H9 (cell line): ENCODE results near the gene AANAT. TPM values are rescaled to one million over a fixed set of nuclear protein-coding genes. Genes with fewer than 3 reads are reported as not detected.

Experiments
- DNase-seq: peaks from one replicate; pipeline ENCODE4 v3.0.0-alpha.2; 2017
- H2AFZ ChIP-seq: one replicate; pipeline ENCODE4 v1.6.1; 2013; ENCODE audit warnings: mild to moderate bottlenecking, low read length, control low read depth, moderate library complexity
- H2AK5ac ChIP-seq: 2 replicates; pipeline ENCODE4 v1.6.1; 2013; ENCODE audit warnings: low read length, control low read depth, mixed read lengths; ENCODE audit not compliant: insufficient read length
- H2BK120ac ChIP-seq: one replicate; pipeline ENCODE4 v1.6.1; 2013; ENCODE audit warnings: low read depth, mild to moderate bottlenecking, low read length, control low read depth, inconsistent platforms; ENCODE audit not compliant: poor library complexity, severe bottlenecking
- H2BK12ac ChIP-seq: 2 replicates; pipeline ENCODE4 v1.6.1; 2013; ENCODE audit warnings: low read length, control low read depth, mixed read lengths, low read depth; ENCODE audit not compliant: insufficient read length
- H2BK15ac ChIP-seq: 2 replicates; pipeline ENCODE4 v1.6.1; 2013; ENCODE audit warnings: low read depth, low read length, control low read depth
- H2BK20ac ChIP-seq: one replicate; pipeline ENCODE4 v1.6.1; 2013; ENCODE audit warnings: low read depth, mild to moderate bottlenecking, low read length, control low read depth, inconsistent platforms; ENCODE audit not compliant: poor library complexity, severe bottlenecking
- H2BK5ac ChIP-seq: 2 replicates; pipeline ENCODE4 v1.6.1; 2013; ENCODE audit warnings: low read length, control low read depth, mixed read lengths; ENCODE audit not compliant: insufficient read length
- H3K14ac ChIP-seq: 2 replicates; pipeline ENCODE4 v1.6.1; 2013; ENCODE audit warnings: low read length, control low read depth; ENCODE audit not compliant: insufficient read depth
- H3K18ac ChIP-seq: 2 replicates; pipeline ENCODE4 v1.6.1; 2013; ENCODE audit warnings: low read depth, mild to moderate bottlenecking, mixed read lengths, low read length, control low read depth; ENCODE audit not compliant: insufficient read length
- H3K23ac ChIP-seq: 2 replicates; pipeline ENCODE4 v1.6.1; 2013; ENCODE audit warnings: low read length, control low read depth, mixed read lengths, low read depth; ENCODE audit not compliant: insufficient read length
- H3K23me2 ChIP-seq: 2 replicates; pipeline ENCODE4 v1.6.1; 2013; ENCODE audit warnings: low read depth, mild to moderate bottlenecking, mixed read lengths, low read length, control low read depth; ENCODE audit not compliant: insufficient read length, poor library complexity, severe bottlenecking
- H3K27ac ChIP-seq: 2 replicates; pipeline ENCODE4 v1.5.1; 2013; ENCODE audit warnings: low read length, control low read depth, mixed read lengths, low read depth; ENCODE audit not compliant: insufficient read length
- H3K27me3 ChIP-seq: 2 replicates; pipeline ENCODE4 v1.6.1; 2013; ENCODE audit warnings: low read length, control low read depth, inconsistent platforms; ENCODE audit not compliant: insufficient read depth
- H3K4ac ChIP-seq: 2 replicates; pipeline ENCODE4 v1.6.1; 2013; ENCODE audit warnings: low read depth, mild to moderate bottlenecking, control low read depth, inconsistent platforms, low read length, moderate library complexity
- H3K4me1 ChIP-seq: 2 replicates; pipeline ENCODE4 v1.6.1; 2013; ENCODE audit warnings: low read length, control low read depth, inconsistent platforms; ENCODE audit not compliant: insufficient read depth
- H3K4me2 ChIP-seq: 2 replicates; pipeline ENCODE4 v1.6.1; 2013; ENCODE audit warnings: low read length, control low read depth, mixed read lengths; ENCODE audit not compliant: insufficient read length, insufficient read depth
- H3K56ac ChIP-seq: 2 replicates; pipeline ENCODE4 v1.6.1; 2013; ENCODE audit warnings: low read depth, mild to moderate bottlenecking, mixed read lengths, low read length, control low read depth; ENCODE audit not compliant: insufficient read length
- H3K79me1 ChIP-seq: 2 replicates; pipeline ENCODE4 v1.6.1; 2013; ENCODE audit warnings: low read depth, mild to moderate bottlenecking, moderate library complexity, low read length, control low read depth, inconsistent platforms; ENCODE audit not compliant: insufficient read depth, poor library complexity, severe bottlenecking
- H3K79me2 ChIP-seq: 2 replicates; pipeline ENCODE4 v1.6.1; 2013; ENCODE audit warnings: low read length, control low read depth, inconsistent platforms; ENCODE audit not compliant: insufficient read depth
- H3K9ac ChIP-seq: 2 replicates; pipeline ENCODE4 v1.6.1; 2013; ENCODE audit warnings: low read length, control low read depth, mixed read lengths; ENCODE audit not compliant: insufficient read length; ENCODE audit errors: extremely low read depth
- H3K9me3 ChIP-seq: one replicate; pipeline ENCODE4 v1.6.1; 2013; ENCODE audit warnings: low read depth, low read length, inconsistent platforms; ENCODE audit not compliant: control insufficient read depth
- H3T11ph ChIP-seq: one replicate; pipeline ENCODE4 v1.6.1; 2013; ENCODE audit warnings: mild to moderate bottlenecking, low read length, control low read depth, inconsistent platforms
- H4K20me1 ChIP-seq: one replicate; pipeline ENCODE4 v1.6.1; 2013; ENCODE audit not compliant: control insufficient read depth, insufficient read length, insufficient read depth
- H4K5ac ChIP-seq: 2 replicates; pipeline ENCODE4 v1.6.1; 2013; ENCODE audit warnings: low read depth, mild to moderate bottlenecking, mixed read lengths, low read length, control low read depth; ENCODE audit not compliant: insufficient read length
- H4K8ac ChIP-seq: replicated peaks from 2 replicates; pipeline ENCODE4 v1.6.1; 2013; ENCODE audit warnings: low read length, control low read depth, mixed read lengths, low read depth; ENCODE audit not compliant: insufficient read length
- H4K91ac ChIP-seq: 2 replicates; pipeline ENCODE4 v1.6.1; 2013; ENCODE audit warnings: low read depth, mild to moderate bottlenecking, moderate library complexity, mixed read lengths, low read length, control low read depth; ENCODE audit not compliant: insufficient read length
- H3K27ac Mint-ChIP-seq, 3 experiments: 2 replicates in 2 of 3; 3 replicates in 1 of 3; pipeline ENCODE4 v1.8.0; 2020 to 2021; ENCODE audit warnings: mixed read lengths in 3 of 3, mild to moderate bottlenecking in 1 of 3, moderate library complexity in 1 of 3
- H3K27me3 Mint-ChIP-seq: 2 replicates; pipeline ENCODE4 v1.8.0; 2021; ENCODE audit warnings: low read depth, mild to moderate bottlenecking, moderate library complexity, mixed read lengths
- H3K36me3 Mint-ChIP-seq, 3 experiments: 2 replicates in 2 of 3; 3 replicates in 1 of 3; pipeline ENCODE4 v1.8.0; 2020 to 2021; ENCODE audit warnings: low read depth in 3 of 3, mixed read lengths in 3 of 3; ENCODE audit not compliant: insufficient read depth in 1 of 3
- H3K4me1 Mint-ChIP-seq, 2 experiments: 2 replicates each; pipeline ENCODE4 v1.8.0; 2020; ENCODE audit warnings: mixed read lengths in 2 of 2
- H3K4me3 Mint-ChIP-seq, 2 experiments: 2 replicates in 1 of 2; 3 replicates in 1 of 2; pipeline ENCODE4 v1.8.0; 2020 to 2021; ENCODE audit warnings: mild to moderate bottlenecking in 2 of 2, mixed read lengths in 2 of 2, moderate library complexity in 1 of 2
- H3K9me3 Mint-ChIP-seq, 2 experiments: 2 replicates in 1 of 2; 3 replicates in 1 of 2; pipeline ENCODE4 v1.8.0; 2020; ENCODE audit warnings: mild to moderate bottlenecking in 2 of 2, mixed read lengths in 2 of 2, moderate library complexity in 1 of 2
- CTCF ChIP-seq: fragments of 200-600 bp; sonication (generic); conservative IDR thresholded peaks from 3 replicates; pipeline ENCODE4 v1.8.0; 2021; ENCODE audit warnings: antibody characterized with exemption, mild to moderate bottlenecking
- WGBS: extraction: QIAGEN DNeasy Blood & Tissue Kit; methylation state at CpG from one replicate; pipeline ENCODE4 v1.1.7; 2013; ENCODE audit warnings: missing lambda C conversion rate, low lambda C conversion rate, mixed read lengths; ENCODE audit not compliant: insufficient read length; ENCODE audit errors: extremely low coverage; 5-methylcytosine and 5-hydroxymethylcytosine counted together
- total RNA-seq: library from RNA; stranded (reverse); gene quantifications from 2 replicates; pipeline ENCODE4 v1.2.1, GENCODE V29; 2021

The AANAT gene
- total RNA-seq, 1 experiment from 2014 or later = 0.55 TPM

- H3T11ph ChIP-seq = no peak overlapping the region
- no peak overlapping the region for H2BK20ac ChIP-seq
- H3K23ac ChIP-seq = no peak overlapping the region
- H2BK12ac ChIP-seq = no peak overlapping the region
- H3K79me2 ChIP-seq = peaks cover 48% of the 10 kb centered on the region; the same call in 1 of the 2 replicates
- H3K9ac ChIP-seq = no peak overlapping the region
- H4K8ac ChIP-seq = no peak overlapping the region
- H3K27ac Mint-ChIP-seq = peak overlapping the region in 2 of 3 experiments; percentile 32 to 86; a peak in 4 of 7 replicates
- H3K23me2 ChIP-seq = peaks cover 7% of the 10 kb centered on the region
- no CpG with 5 or more reads among the region's 6 CpGs for WGBS
- no peaks in the 10 kb centered on the region; a peak in 1 of 5 replicates for H3K9me3 Mint-ChIP-seq
- H3K18ac ChIP-seq = no peak overlapping the region
- no peaks in the 10 kb centered on the region for H4K20me1 ChIP-seq
- H2AK5ac ChIP-seq = no peak overlapping the region
- H3K79me1 ChIP-seq = no peaks in the 10 kb centered on the region
- H3K27me3 Mint-ChIP-seq = no peaks in the 10 kb centered on the region
- H3K4ac ChIP-seq = no peak overlapping the region
- H3K4me3 Mint-ChIP-seq = no peak overlapping the region
- no peak for DNase-seq
- no peaks in the 10 kb centered on the region for H3K27me3 ChIP-seq
- peaks cover 38% of the 10 kb centered on the region for H3K4me1 ChIP-seq
- no peak overlapping the region for H2BK15ac ChIP-seq
- H3K4me1 Mint-ChIP-seq = peaks cover 74 to 76% of the 10 kb centered on the region in 2 experiments
- no peak overlapping the region for H2BK5ac ChIP-seq
- no peaks in the 10 kb centered on the region for H3K36me3 Mint-ChIP-seq
- no peak overlapping the region for H4K91ac ChIP-seq
- H3K4me2 ChIP-seq = no peak overlapping the region
- TF ChIP-seq CTCF = no peak
- H4K5ac ChIP-seq = no peak overlapping the region
- no peak overlapping the region for H3K56ac ChIP-seq
- no peak overlapping the region for H3K14ac ChIP-seq
- no peak overlapping the region for H2AFZ ChIP-seq
- H3K27ac ChIP-seq = no peak overlapping the region
- no peaks in the 10 kb centered on the region for H3K9me3 ChIP-seq
- no peak overlapping the region for H2BK120ac ChIP-seq
Measured at GRCh38 chr17:76449126-76449525, 18.3 kb upstream of the AANAT start.
